HCT116 (cell line): ENCODE measurements around the gene ANKRD13D. TPM values are rescaled to one million over a fixed set of nuclear protein-coding genes. Genes with fewer than 3 reads are reported as not detected.

Experiments
- ATAC-seq: fragments of 200-7000 bp; cut with Tn5 transposase; 2 replicates; pipeline ENCODE4 v1.9.1; 2020; ENCODE audit warnings: mild to moderate bottlenecking, moderate library complexity
- BruUV-seq: library from RNA; stranded (reverse); fragments of 400-500 nt; replicated peaks from 2 replicates; lab custom pipeline; 2021; lab: Mats Ljungman, UMichigan
- CTCF ChIA-PET: fragments of 300-600 bp; sonication (Branson Sonifier 250); formaldehyde crosslinking; loops from one replicate; lab custom pipeline; 2021; ENCODE audit warnings: antibody characterized with exemption; lab: Charles Lee
- POLR2A ChIA-PET: fragments of 300-600, 350-600 bp; sonication (Branson Sonifier 250); formaldehyde crosslinking; loops from one replicate; lab custom pipeline; 2021; ENCODE audit warnings: antibody characterized with exemption; lab: Charles Lee
- RAD21 ChIA-PET, 2 experiments: fragments of 300-600 bp; sonication (Branson Sonifier 250); formaldehyde crosslinking; loops; one replicate each; lab custom pipeline; 2023; ENCODE audit warnings: low total read pairs in 2 of 2; ENCODE audit not compliant: uncharacterized antibody in 2 of 2, unreplicated experiment in 2 of 2, low non-redundant PET in 1 of 2; lab: Charles Lee
- DNase-seq: peaks from one replicate; pipeline ENCODE4 v3.0.0-alpha.2; 2010; ENCODE audit warnings: low read depth, low spot score
- H2AFZ ChIP-seq: fragments of 200-600 bp; shearing (Covaris generic), sonication (generic); 2 replicates; pipeline ENCODE4 v1.6.1; 2017; ENCODE audit warnings: low read depth, mixed run types, mixed read lengths, antibody characterized with exemption, low read length; ENCODE audit not compliant: poor library complexity, severe bottlenecking
- H3K27ac ChIP-seq: 2 replicates; pipeline ENCODE4 v1.5.1; 2012; ENCODE audit warnings: low read depth, low read length
- H3K27me3 ChIP-seq: fragments of 200-600 bp; sonication (generic); 2 replicates; pipeline ENCODE4 v1.6.1; 2016; ENCODE audit warnings: mixed run types, low read length, mixed read lengths; ENCODE audit not compliant: insufficient read depth
- H3K36me3 ChIP-seq, 2 experiments: fragments of 200-500 bp in 1 of 2; fragments of 200-600 bp in 1 of 2; sonication (Bioruptor generic) in 1 of 2; sonication (generic) in 1 of 2; 2 replicates each; pipeline versions ENCODE4 v1.5.1 to v1.6.1; 2014 to 2016; ENCODE audit warnings: low read length in 2 of 2, inconsistent platforms in 1 of 2, mixed read lengths in 1 of 2, mixed run types in 1 of 2; ENCODE audit not compliant: insufficient read depth in 2 of 2, control insufficient read depth in 1 of 2
- H3K4me1 ChIP-seq, 2 experiments: fragments of 200-600 bp in 1 of 2; sonication (generic) in 1 of 2; 2 replicates each; pipeline versions ENCODE4 v1.5.1 to v1.6.1; 2012 to 2017; ENCODE audit warnings: low read length in 2 of 2, inconsistent platforms in 1 of 2, mild to moderate bottlenecking in 1 of 2, mixed read lengths in 1 of 2, mixed run types in 1 of 2, moderate library complexity in 1 of 2; ENCODE audit not compliant: insufficient read depth in 2 of 2, control insufficient read depth in 1 of 2
- H3K4me2 ChIP-seq: fragments of 200-600 bp; sonication (generic); 2 replicates; pipeline ENCODE4 v1.6.1; 2017; ENCODE audit warnings: mixed run types, low read length, mixed read lengths
- H3K4me3 ChIP-seq, 2 experiments: fragments of 200-600 bp in 1 of 2; sonication (generic) in 1 of 2; replicated peaks in 1 of 2; 2 replicates each; pipeline ENCODE4 v1.5.1; 2011 to 2016; ENCODE audit warnings: low read length in 2 of 2, control low read depth in 1 of 2, low read depth in 1 of 2, mild to moderate bottlenecking in 1 of 2, mixed read lengths in 1 of 2, mixed run types in 1 of 2
- H3K79me2 ChIP-seq: fragments of 200-600 bp; sonication (generic); 2 replicates; pipeline ENCODE4 v1.6.1; 2017; ENCODE audit warnings: mild to moderate bottlenecking, mixed run types, low read length, moderate library complexity, mixed read lengths; ENCODE audit not compliant: insufficient read depth
- H3K9ac ChIP-seq: fragments of 200-600 bp; sonication (generic); 2 replicates; pipeline ENCODE4 v1.6.1; 2016; ENCODE audit warnings: low read length, mixed read lengths
- H3K9me2 ChIP-seq: fragments of 200-600 bp; sonication (generic), shearing (Covaris generic); 2 replicates; pipeline ENCODE4 v1.6.1; 2017; ENCODE audit warnings: mixed run types, mild to moderate bottlenecking, moderate library complexity; ENCODE audit not compliant: insufficient read depth
- H3K9me3 ChIP-seq, 2 experiments: fragments of 200-500 bp in 1 of 2; fragments of 200-600 bp in 1 of 2; sonication (Bioruptor generic) in 1 of 2; sonication (generic) in 1 of 2; 2 replicates each; pipeline ENCODE4 v1.6.1; 2014 to 2017; ENCODE audit warnings: low read length in 2 of 2, mixed read lengths in 2 of 2, inconsistent platforms in 1 of 2, low read depth in 1 of 2, mild to moderate bottlenecking in 1 of 2, mixed run types in 1 of 2, moderate library complexity in 1 of 2; ENCODE audit not compliant: control insufficient read depth in 1 of 2, insufficient read depth in 1 of 2
- H4K20me1 ChIP-seq: fragments of 200-600 bp; sonication (generic), shearing (Covaris generic); 2 replicates; pipeline ENCODE4 v1.6.1; 2017; ENCODE audit warnings: mixed run types, mild to moderate bottlenecking, moderate library complexity; ENCODE audit not compliant: insufficient read depth
- CEBPB ChIP-seq: IDR thresholded peaks from 2 replicates; pipeline ENCODE4 v1.6.1; 2012; ENCODE audit warnings: low read depth
- EGR1 ChIP-seq: IDR thresholded peaks from 2 replicates; pipeline ENCODE4 v1.6.1; 2012; ENCODE audit warnings: low read depth
- ELF1 ChIP-seq: IDR thresholded peaks from 2 replicates; pipeline ENCODE4 v1.6.1; 2012; ENCODE audit warnings: low read depth, borderline replicate concordance
- EZH2 ChIP-seq: fragments of 200-600 bp; sonication (generic); IDR thresholded peaks from 2 replicates; pipeline ENCODE4 v1.6.1; 2017; ENCODE audit warnings: antibody characterized with exemption, mixed run types
- FOSL1 ChIP-seq: IDR thresholded peaks from 2 replicates; pipeline ENCODE4 v1.6.1; 2012; ENCODE audit warnings: low read depth
- JUND ChIP-seq: IDR thresholded peaks from 2 replicates; pipeline ENCODE4 v1.6.1; 2012
- POLR2A ChIP-seq: IDR thresholded peaks from 2 replicates; pipeline ENCODE4 v1.7.0; 2011; ENCODE audit warnings: borderline replicate concordance; ENCODE audit not compliant: insufficient read depth, insufficient read length; ENCODE audit errors: extremely low read depth
- POLR2AphosphoS5 ChIP-seq: IDR thresholded peaks from 2 replicates; pipeline ENCODE4 v1.6.1; 2011; ENCODE audit warnings: mild to moderate bottlenecking, low read depth, low read length, moderate library complexity
- RAD21 ChIP-seq: IDR thresholded peaks from 2 replicates; pipeline ENCODE4 v1.6.1; 2012; ENCODE audit warnings: low read depth, mild to moderate bottlenecking
- SIN3A ChIP-seq: IDR thresholded peaks from 2 replicates; pipeline ENCODE4 v1.6.1; 2012; ENCODE audit warnings: low read depth
- SP1 ChIP-seq: IDR thresholded peaks from 2 replicates; pipeline ENCODE4 v1.6.1; 2012; ENCODE audit warnings: low read depth
- SRF ChIP-seq: IDR thresholded peaks from 2 replicates; pipeline ENCODE4 v1.6.1; 2012; ENCODE audit warnings: low read depth
- TCF7L2 ChIP-seq: IDR thresholded peaks from 2 replicates; pipeline ENCODE4 v1.7.0; 2011; ENCODE audit warnings: borderline replicate concordance, inconsistent platforms; ENCODE audit not compliant: insufficient read depth, insufficient read length; ENCODE audit errors: extremely low read depth
- YY1 ChIP-seq: IDR thresholded peaks from 2 replicates; pipeline ENCODE4 v1.6.1; 2011; ENCODE audit warnings: low read length, low read depth, moderate library complexity, mild to moderate bottlenecking; ENCODE audit not compliant: insufficient replicate concordance; ENCODE audit errors: extremely low read depth
- ZFX ChIP-seq: fragments of 450-650 bp; IDR thresholded peaks from 2 replicates; pipeline ENCODE4 v1.6.1; 2017
- intact Hi-C: fragments of 100-400 bp; cut with micrococcal nuclease; formaldehyde crosslinking; loops from 2 replicates; pipeline ENCODE4 v1.10.0; 2022
- total RNA-seq: library from RNA; stranded (reverse); gene quantifications from one replicate; pipeline ENCODE4 v1.2.1, GENCODE V29; 2021; ENCODE audit not compliant: unreplicated experiment
- TF ChIP-seq, protein P1 (sequence below): IDR thresholded peaks from 2 replicates; pipeline ENCODE4 v1.6.1; 2011; ENCODE audit warnings: mild to moderate bottlenecking, low read length, moderate library complexity; ENCODE audit not compliant: insufficient replicate concordance; ENCODE audit errors: extremely low read depth
- TF ChIP-seq, protein P2 (sequence below): IDR thresholded peaks from 2 replicates; pipeline ENCODE4 v1.6.1; 2012
- TF ChIP-seq, protein P3 (sequence below): IDR thresholded peaks from 2 replicates; pipeline ENCODE4 v1.6.1; 2012
- TF ChIP-seq, protein P4 (sequence below): IDR thresholded peaks from 2 replicates; pipeline ENCODE4 v1.6.1; 2012; ENCODE audit warnings: low read depth
- TF ChIP-seq, protein P5 (sequence below), 3 experiments: fragments of 200-600 bp in 1 of 3; sonication (generic) in 1 of 3; IDR thresholded peaks in 2 of 3; conservative IDR thresholded peaks in 1 of 3; 2 replicates each; pipeline ENCODE4 v1.5.1; 2012 to 2017; ENCODE audit warnings: low read depth in 2 of 3, low read length in 2 of 3, antibody characterized with exemption in 1 of 3, borderline replicate concordance in 1 of 3, control low read depth in 1 of 3, mild to moderate bottlenecking in 1 of 3, mixed read lengths in 1 of 3, mixed run types in 1 of 3, moderate library complexity in 1 of 3; ENCODE audit not compliant: insufficient read depth in 1 of 3

Gene ANKRD13D
- total RNA-seq, 1 experiment from 2014 or later, result 61.1 TPM

DNA sequence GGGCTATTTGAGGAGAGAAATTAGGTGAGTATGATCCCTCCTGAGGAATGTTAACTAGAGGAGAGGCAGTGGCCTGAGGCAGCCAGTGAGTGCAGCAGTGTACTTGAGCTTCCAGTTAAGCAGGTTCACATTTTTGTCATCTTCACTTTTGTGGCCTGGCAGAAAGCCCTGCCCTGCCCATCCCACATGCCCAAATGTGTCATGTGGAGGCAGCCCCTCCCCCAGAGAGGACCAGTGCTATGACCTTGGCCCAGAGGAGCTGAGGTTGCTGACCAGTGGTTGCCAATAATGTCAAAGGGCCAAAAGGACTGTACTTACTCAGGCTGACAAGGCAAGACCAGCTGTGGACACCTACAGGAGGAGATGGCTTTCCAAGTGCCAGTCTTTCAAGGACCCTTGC lies 40.5 kb upstream of the ANKRD13D start:
- no peaks in the 10 kb centered on the region for H3K9me3 ChIP-seq
- H3K4me2 ChIP-seq, result peak overlapping the region; percentile 33
- H3K9me2 ChIP-seq, result no peaks in the 10 kb centered on the region
- H3K4me1 ChIP-seq, result peaks cover 20 to 22% of the 10 kb centered on the region in 2 experiments
- H3K79me2 ChIP-seq, result peaks cover 54% of the 10 kb centered on the region
- no peak overlapping the region for H3K4me3 ChIP-seq
- peaks cover 66 to 92% of the 10 kb centered on the region in 2 experiments for H3K36me3 ChIP-seq
- POLR2A ChIA-PET, result interaction anchor here (1.4 kb wide), 1 partner anchor 9 kb away, joined by 5 read pairs; no protein-coding TSS in a partner anchor
- RAD21 ChIA-PET, result no interaction called here
- H3K9ac ChIP-seq, result no peak overlapping the region
- CTCF ChIA-PET, result no interaction called here
- ATAC-seq, result peak; percentile 56
- H4K20me1 ChIP-seq, result no peaks in the 10 kb centered on the region
- intact Hi-C loops, result loop anchor here (10.0 kb wide), 1 partner anchor 194 kb away; the partner anchor contains the start of gene RHOD
- no TSS peak for BruUV-seq
- peak; percentile 78 for TF ChIP-seq SP1
- TF ChIP-seq JUND, result peak; percentile 28; the same call in 1 of the 2 replicates
- TF ChIP-seq ZFX, result no peak
- TF ChIP-seq, protein P1, sequence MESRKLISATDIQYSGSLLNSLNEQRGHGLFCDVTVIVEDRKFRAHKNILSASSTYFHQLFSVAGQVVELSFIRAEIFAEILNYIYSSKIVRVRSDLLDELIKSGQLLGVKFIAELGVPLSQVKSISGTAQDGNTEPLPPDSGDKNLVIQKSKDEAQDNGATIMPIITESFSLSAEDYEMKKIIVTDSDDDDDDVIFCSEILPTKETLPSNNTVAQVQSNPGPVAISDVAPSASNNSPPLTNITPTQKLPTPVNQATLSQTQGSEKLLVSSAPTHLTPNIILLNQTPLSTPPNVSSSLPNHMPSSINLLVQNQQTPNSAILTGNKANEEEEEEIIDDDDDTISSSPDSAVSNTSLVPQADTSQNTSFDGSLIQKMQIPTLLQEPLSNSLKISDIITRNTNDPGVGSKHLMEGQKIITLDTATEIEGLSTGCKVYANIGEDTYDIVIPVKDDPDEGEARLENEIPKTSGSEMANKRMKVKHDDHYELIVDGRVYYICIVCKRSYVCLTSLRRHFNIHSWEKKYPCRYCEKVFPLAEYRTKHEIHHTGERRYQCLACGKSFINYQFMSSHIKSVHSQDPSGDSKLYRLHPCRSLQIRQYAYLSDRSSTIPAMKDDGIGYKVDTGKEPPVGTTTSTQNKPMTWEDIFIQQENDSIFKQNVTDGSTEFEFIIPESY, result no peak
- TF ChIP-seq SRF, result peak; percentile 61
- 0 out of 2 replicates have a peak, but pooled peaks have one; percentile 8 for TF ChIP-seq RAD21
- no peak for TF ChIP-seq POLR2A
- no peak for TF ChIP-seq EZH2
- TF ChIP-seq, protein P2, sequence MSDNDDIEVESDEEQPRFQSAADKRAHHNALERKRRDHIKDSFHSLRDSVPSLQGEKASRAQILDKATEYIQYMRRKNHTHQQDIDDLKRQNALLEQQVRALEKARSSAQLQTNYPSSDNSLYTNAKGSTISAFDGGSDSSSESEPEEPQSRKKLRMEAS, result peak; percentile 53; the same call in 1 of the 2 replicates
- TF ChIP-seq, protein P3, sequence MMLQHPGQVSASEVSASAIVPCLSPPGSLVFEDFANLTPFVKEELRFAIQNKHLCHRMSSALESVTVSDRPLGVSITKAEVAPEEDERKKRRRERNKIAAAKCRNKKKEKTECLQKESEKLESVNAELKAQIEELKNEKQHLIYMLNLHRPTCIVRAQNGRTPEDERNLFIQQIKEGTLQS, result no peak
- TF ChIP-seq TCF7L2, result no peak
- TF ChIP-seq SIN3A, result peak; percentile 41; the same call in 1 of the 2 replicates
- no peak for TF ChIP-seq ELF1
- TF ChIP-seq EGR1, result no peak
- TF ChIP-seq POLR2AphosphoS5, result no peak
- TF ChIP-seq, protein P4, sequence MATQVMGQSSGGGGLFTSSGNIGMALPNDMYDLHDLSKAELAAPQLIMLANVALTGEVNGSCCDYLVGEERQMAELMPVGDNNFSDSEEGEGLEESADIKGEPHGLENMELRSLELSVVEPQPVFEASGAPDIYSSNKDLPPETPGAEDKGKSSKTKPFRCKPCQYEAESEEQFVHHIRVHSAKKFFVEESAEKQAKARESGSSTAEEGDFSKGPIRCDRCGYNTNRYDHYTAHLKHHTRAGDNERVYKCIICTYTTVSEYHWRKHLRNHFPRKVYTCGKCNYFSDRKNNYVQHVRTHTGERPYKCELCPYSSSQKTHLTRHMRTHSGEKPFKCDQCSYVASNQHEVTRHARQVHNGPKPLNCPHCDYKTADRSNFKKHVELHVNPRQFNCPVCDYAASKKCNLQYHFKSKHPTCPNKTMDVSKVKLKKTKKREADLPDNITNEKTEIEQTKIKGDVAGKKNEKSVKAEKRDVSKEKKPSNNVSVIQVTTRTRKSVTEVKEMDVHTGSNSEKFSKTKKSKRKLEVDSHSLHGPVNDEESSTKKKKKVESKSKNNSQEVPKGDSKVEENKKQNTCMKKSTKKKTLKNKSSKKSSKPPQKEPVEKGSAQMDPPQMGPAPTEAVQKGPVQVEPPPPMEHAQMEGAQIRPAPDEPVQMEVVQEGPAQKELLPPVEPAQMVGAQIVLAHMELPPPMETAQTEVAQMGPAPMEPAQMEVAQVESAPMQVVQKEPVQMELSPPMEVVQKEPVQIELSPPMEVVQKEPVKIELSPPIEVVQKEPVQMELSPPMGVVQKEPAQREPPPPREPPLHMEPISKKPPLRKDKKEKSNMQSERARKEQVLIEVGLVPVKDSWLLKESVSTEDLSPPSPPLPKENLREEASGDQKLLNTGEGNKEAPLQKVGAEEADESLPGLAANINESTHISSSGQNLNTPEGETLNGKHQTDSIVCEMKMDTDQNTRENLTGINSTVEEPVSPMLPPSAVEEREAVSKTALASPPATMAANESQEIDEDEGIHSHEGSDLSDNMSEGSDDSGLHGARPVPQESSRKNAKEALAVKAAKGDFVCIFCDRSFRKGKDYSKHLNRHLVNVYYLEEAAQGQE, result no peak
- TF ChIP-seq, protein P5, sequence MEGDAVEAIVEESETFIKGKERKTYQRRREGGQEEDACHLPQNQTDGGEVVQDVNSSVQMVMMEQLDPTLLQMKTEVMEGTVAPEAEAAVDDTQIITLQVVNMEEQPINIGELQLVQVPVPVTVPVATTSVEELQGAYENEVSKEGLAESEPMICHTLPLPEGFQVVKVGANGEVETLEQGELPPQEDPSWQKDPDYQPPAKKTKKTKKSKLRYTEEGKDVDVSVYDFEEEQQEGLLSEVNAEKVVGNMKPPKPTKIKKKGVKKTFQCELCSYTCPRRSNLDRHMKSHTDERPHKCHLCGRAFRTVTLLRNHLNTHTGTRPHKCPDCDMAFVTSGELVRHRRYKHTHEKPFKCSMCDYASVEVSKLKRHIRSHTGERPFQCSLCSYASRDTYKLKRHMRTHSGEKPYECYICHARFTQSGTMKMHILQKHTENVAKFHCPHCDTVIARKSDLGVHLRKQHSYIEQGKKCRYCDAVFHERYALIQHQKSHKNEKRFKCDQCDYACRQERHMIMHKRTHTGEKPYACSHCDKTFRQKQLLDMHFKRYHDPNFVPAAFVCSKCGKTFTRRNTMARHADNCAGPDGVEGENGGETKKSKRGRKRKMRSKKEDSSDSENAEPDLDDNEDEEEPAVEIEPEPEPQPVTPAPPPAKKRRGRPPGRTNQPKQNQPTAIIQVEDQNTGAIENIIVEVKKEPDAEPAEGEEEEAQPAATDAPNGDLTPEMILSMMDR (IDR thresholded peaks at IDR 0.05 in 2 of 3, conservative IDR thresholded peaks at IDR 0.05 in 1 of 3; ENCODE audit: borderline replicate concordance in 1 of 3, insufficient read depth in 1 of 3, low read depth in 2 of 3, low read length in 2 of 3), result no peak
- no peak for TF ChIP-seq FOSL1
- TF ChIP-seq CEBPB, result no peak
- TF ChIP-seq YY1, result no peak
- DNase-seq, result no peak
- peak overlapping the region; percentile 38; the same call in 1 of the 2 replicates for H3K27ac ChIP-seq
- H2AFZ ChIP-seq, result no peak overlapping the region
- no peaks in the 10 kb centered on the region for H3K27me3 ChIP-seq
